ENCODE data around the gene SLC48A1.

DNA sequence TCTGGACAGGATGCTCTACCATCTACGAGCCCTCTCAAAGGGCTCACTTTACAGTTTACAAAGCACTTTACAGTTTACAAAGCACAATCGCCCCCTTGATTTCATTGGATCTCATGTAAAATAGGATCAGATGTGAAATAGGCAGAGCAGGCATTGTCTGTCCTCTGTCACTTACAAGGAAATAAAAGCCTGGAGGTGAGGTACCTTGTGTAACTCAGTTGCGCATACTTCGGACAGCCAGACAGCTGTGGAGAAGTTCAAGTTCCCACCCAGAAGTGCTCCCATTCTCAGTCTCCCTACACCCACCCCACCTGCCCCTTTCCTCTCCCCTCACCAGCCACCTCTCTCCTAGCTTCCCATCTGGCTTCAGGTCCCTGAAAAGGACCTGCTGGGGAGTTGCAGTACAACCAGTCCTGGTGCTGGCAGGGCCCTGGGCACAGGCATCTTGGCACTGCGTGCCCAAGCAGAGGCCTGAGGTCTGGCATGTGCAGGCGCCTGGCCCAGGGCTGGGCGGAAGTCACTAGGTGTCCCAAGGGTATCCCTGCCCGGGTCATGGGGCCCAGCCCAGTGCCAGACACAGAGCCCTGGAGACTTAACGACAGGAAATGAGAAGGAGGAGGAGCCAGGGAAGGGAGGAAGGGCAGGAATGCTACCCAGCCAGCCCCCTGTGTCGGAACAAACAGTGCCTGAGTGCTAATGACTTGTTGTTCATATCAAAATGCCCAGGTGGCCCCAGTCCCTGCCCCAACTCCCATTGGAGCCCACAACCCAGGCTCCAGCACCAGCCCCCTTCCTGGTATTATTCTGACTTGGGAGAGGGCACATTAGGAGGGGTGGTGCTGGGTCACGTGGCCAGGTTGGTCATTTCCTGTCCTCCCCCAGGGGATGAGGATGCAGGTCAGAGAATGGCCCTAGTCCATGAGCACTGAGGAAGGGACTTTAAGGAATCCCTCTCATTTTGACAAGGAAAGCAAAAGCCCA, 19.7 kb upstream of the SLC48A1 start:
- TF ChIP-seq EZH2phosphoT487 (IDR thresholded peaks at IDR 0.05; ENCODE audit: borderline replicate concordance, low read depth) (no peak), GABPA (IDR thresholded peaks at IDR 0.05; ENCODE audit: low read depth) (no peak), POLR2AphosphoS5 (IDR thresholded peaks at IDR 0.05; ENCODE audit: low read depth, low read length) (no peak)

Data from SK-N-SH (cell line).